Neural cell (in vitro differentiated cells): Measurements from ENCODE around the gene GLRA2. TPM values are rescaled to one million over a fixed set of nuclear protein-coding genes. Genes with fewer than 3 reads are reported as not detected.

ENCODE experiments used
- H2AFZ ChIP-seq: fragments of 200-600, 300-800 bp; sonication (generic), shearing (Covaris generic); 2 replicates; pipeline ENCODE4 v1.6.0; 2014; ENCODE audit warnings: low read depth, mild to moderate bottlenecking, antibody characterized with exemption, low read length, moderate library complexity
- H3F3A ChIP-seq: fragments of 200-600 bp; shearing (Covaris generic); 2 replicates; pipeline ENCODE4 v1.6.1; 2016; ENCODE audit warnings: mild to moderate bottlenecking, moderate library complexity, mixed read lengths, antibody characterized with exemption, low read length; ENCODE audit not compliant: insufficient read depth, poor library complexity, severe bottlenecking
- H3K27ac ChIP-seq: fragments of 200-600, 300-800 bp; sonication (generic), shearing (Covaris generic); 2 replicates; pipeline ENCODE4 v1.5.1; 2014; ENCODE audit warnings: mild to moderate bottlenecking, low read length, moderate library complexity
- H3K27me3 ChIP-seq: fragments of 300-800, 200-600 bp; sonication (generic), shearing (Covaris generic); 2 replicates; pipeline ENCODE4 v1.6.0; 2014; ENCODE audit warnings: mild to moderate bottlenecking, low read depth, low read length, moderate library complexity; ENCODE audit not compliant: insufficient read depth
- H3K36me3 ChIP-seq: fragments of 300-800, 200-600 bp; sonication (generic), shearing (Covaris generic); 2 replicates; pipeline ENCODE4 v1.5.1; 2014; ENCODE audit warnings: mild to moderate bottlenecking, antibody characterized with exemption, low read length, moderate library complexity; ENCODE audit not compliant: insufficient read depth
- H3K4me2 ChIP-seq: fragments of 300-800, 200-600 bp; sonication (generic), shearing (Covaris generic); 2 replicates; pipeline ENCODE4 v1.6.0; 2014; ENCODE audit warnings: mild to moderate bottlenecking, low read length
- H3K4me3 ChIP-seq: fragments of 300-800, 200-600 bp; sonication (generic), shearing (Covaris generic); 2 replicates; pipeline ENCODE4 v1.5.1; 2014; ENCODE audit warnings: mild to moderate bottlenecking, low read length, moderate library complexity
- H3K79me2 ChIP-seq: fragments of 200-600 bp; shearing (Covaris generic); replicated peaks from 2 replicates; pipeline ENCODE4 v1.6.0; 2014; ENCODE audit warnings: mild to moderate bottlenecking, low read length, moderate library complexity; ENCODE audit not compliant: insufficient read depth
- H3K9ac ChIP-seq: fragments of 300-800, 200-600 bp; sonication (generic), shearing (Covaris generic); 2 replicates; pipeline ENCODE4 v1.6.1; 2016; ENCODE audit warnings: mild to moderate bottlenecking, low read length, mixed read lengths
- H3K9me2 ChIP-seq: fragments of 200-600 bp; shearing (Covaris generic); 2 replicates; pipeline ENCODE4 v1.6.1; 2016; ENCODE audit warnings: mild to moderate bottlenecking, low read length, mixed read lengths; ENCODE audit not compliant: insufficient read depth
- H3K9me3 ChIP-seq: fragments of 200-600, 300-800 bp; sonication (generic), shearing (Covaris generic); 2 replicates; pipeline ENCODE4 v1.6.1; 2016; ENCODE audit warnings: mild to moderate bottlenecking, mixed run types, low read length, moderate library complexity, mixed read lengths
- H4K20me1 ChIP-seq: fragments of 200-600 bp; shearing (Covaris generic); 2 replicates; pipeline ENCODE4 v1.6.1; 2016; ENCODE audit warnings: mild to moderate bottlenecking, mixed run types; ENCODE audit not compliant: insufficient read depth
- CTCF ChIP-seq: fragments of 450-650 bp; IDR thresholded peaks from 2 replicates; pipeline ENCODE4 v1.5.1; 2014; ENCODE audit warnings: antibody characterized with exemption, mild to moderate bottlenecking, moderate library complexity; ENCODE audit not compliant: poor library complexity, severe bottlenecking
- EP300 ChIP-seq: fragments of 450-650 bp; conservative IDR thresholded peaks from 2 replicates; pipeline ENCODE4 v1.6.1; 2014; ENCODE audit warnings: antibody characterized with exemption, mild to moderate bottlenecking, moderate library complexity; ENCODE audit not compliant: poor library complexity, severe bottlenecking
- EZH2 ChIP-seq: fragments of 200-600, 300-800 bp; shearing (Covaris generic), sonication (generic); IDR thresholded peaks from 2 replicates; pipeline ENCODE4 v1.6.1; 2014; ENCODE audit warnings: antibody characterized with exemption, low read length, borderline replicate concordance, mild to moderate bottlenecking; ENCODE audit not compliant: insufficient read depth, poor library complexity, severe bottlenecking
- MXI1 ChIP-seq: fragments of 450-650 bp; conservative IDR thresholded peaks from 2 replicates; pipeline ENCODE4 v1.6.1; 2014; ENCODE audit warnings: antibody characterized with exemption, mild to moderate bottlenecking; ENCODE audit not compliant: poor library complexity, severe bottlenecking
- POLR2AphosphoS5 ChIP-seq: IDR thresholded peaks from 2 replicates; pipeline ENCODE4 v1.6.1; 2012
- RAD21 ChIP-seq: fragments of 450-650 bp; conservative IDR thresholded peaks from 2 replicates; pipeline ENCODE4 v1.6.1; 2014; ENCODE audit warnings: antibody characterized with exemption, mild to moderate bottlenecking, moderate library complexity
- REST ChIP-seq: IDR thresholded peaks from 2 replicates; pipeline ENCODE4 v1.6.1; 2012; ENCODE audit warnings: borderline replicate concordance
- SMC3 ChIP-seq: fragments of 450-650 bp; conservative IDR thresholded peaks from 2 replicates; pipeline ENCODE4 v1.6.1; 2014; ENCODE audit warnings: antibody characterized with exemption, mild to moderate bottlenecking, moderate library complexity; ENCODE audit not compliant: poor library complexity
- TAF1 ChIP-seq: IDR thresholded peaks from 2 replicates; pipeline ENCODE4 v1.6.1; 2012; ENCODE audit warnings: low read depth
- polyA plus RNA-seq: library from polyadenylated mRNA; depleted of rRNA; stranded (reverse); fragments of >200 nt; gene quantifications from 2 replicates; pipeline ENCODE4 v1.2.3, GENCODE V29; 2014

The GLRA2 gene
- polyA plus RNA-seq, 1 donor from 2014 or later = 18.6 TPM

DNA sequence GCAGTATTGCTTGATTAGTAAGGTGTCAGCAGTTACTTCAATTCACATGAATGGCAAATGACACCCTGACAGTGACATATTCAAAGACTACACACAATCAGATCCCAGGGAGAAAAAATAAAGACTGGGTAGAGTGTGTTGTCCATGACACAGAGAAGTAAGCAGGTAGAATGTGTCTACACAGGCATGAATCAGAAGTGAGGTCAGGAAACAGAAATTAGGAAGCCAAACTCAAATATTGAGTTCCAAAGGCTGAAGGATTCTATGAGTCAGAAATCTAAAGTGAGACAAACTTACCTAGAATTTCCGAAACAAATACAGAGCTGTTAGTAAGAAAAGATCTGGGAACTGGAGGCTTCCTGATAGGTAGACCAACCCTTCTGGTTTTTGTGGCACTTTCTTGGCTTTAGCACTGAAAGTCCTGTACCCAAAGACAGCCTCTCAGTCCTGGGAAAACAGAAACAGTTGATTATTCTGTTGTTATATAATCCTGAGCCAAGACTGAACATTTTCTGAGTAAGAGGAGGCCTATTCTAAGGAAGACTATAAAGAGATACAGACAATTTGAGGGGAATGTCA is 24.3 kb upstream of the GLRA2 start:
- no peak overlapping the region for H3K27ac ChIP-seq
- no peak overlapping the region for H3K4me3 ChIP-seq
- H3F3A ChIP-seq = no peaks in the 10 kb centered on the region
- H3K9ac ChIP-seq = no peak overlapping the region
- no peak overlapping the region for H3K4me2 ChIP-seq
- no peaks in the 10 kb centered on the region for H3K79me2 ChIP-seq
- H3K9me2 ChIP-seq = no peaks in the 10 kb centered on the region
- no peaks in the 10 kb centered on the region for H4K20me1 ChIP-seq
- H3K9me3 ChIP-seq = no peaks in the 10 kb centered on the region
- TF ChIP-seq MXI1 (no peak), REST (no peak), RAD21 (no peak), EP300 (no peak), POLR2AphosphoS5 (no peak), CTCF (no peak), SMC3 (no peak), EZH2 (no peak), TAF1 (no peak)
- no peaks in the 10 kb centered on the region for H3K27me3 ChIP-seq
- no peaks in the 10 kb centered on the region for H3K36me3 ChIP-seq
- H2AFZ ChIP-seq = no peak overlapping the region

- no peak overlapping the region for H3K9ac ChIP-seq
- TF ChIP-seq REST (no peak), MXI1 (no peak), EP300 (no peak), EZH2 (no peak), SMC3 (no peak), CTCF (no peak), RAD21 (no peak), TAF1 (no peak), POLR2AphosphoS5 (no peak)
- no peaks in the 10 kb centered on the region for H3F3A ChIP-seq
- no peaks in the 10 kb centered on the region for H3K36me3 ChIP-seq
- no peak overlapping the region for H2AFZ ChIP-seq
- H3K4me3 ChIP-seq = no peak overlapping the region
- no peaks in the 10 kb centered on the region for H3K79me2 ChIP-seq
- H3K27me3 ChIP-seq = no peaks in the 10 kb centered on the region
- H3K9me2 ChIP-seq = no peaks in the 10 kb centered on the region
- H4K20me1 ChIP-seq = no peaks in the 10 kb centered on the region
- no peaks in the 10 kb centered on the region for H3K9me3 ChIP-seq
- H3K4me2 ChIP-seq = no peak overlapping the region
- no peak overlapping the region for H3K27ac ChIP-seq
Measured at GRCh38 chrX:14505648-14506047, 23.7 kb upstream of the GLRA2 start.
